ENCODE results near the gene ETF1.
"Not testable (repeated sequence)": the region's sequence is repeated elsewhere in the genome, so short reads cannot be mapped to it uniquely, and the experiment has no call there.

- TF ChIP-seq CTCF (IDR thresholded peaks at IDR 0.05; ENCODE audit: insufficient read depth, low read depth, low read length); EZH2 (IDR thresholded peaks at IDR 0.05; ENCODE audit: insufficient read depth, low read length): not testable (repeated sequence)
Observed at GRCh38 chr5:138473151-138473550, 69.9 kb downstream of the ETF1 start.

Measured in astrocyte (in vitro differentiated cells and primary cell).